HepG2 (cell line): Measurements from ENCODE around the gene VEPH1. TPM values are rescaled to one million over a fixed set of nuclear protein-coding genes. Genes with fewer than 3 reads are reported as not detected.
A peak's percentile ranks its signal among the peaks of the same experiment; 100 is the strongest.

Experiments used
- ATAC-seq: fragments of 200-7000 bp; cut with Tn5 transposase; 3 replicates; pipeline ENCODE4 v1.9.1; 2020; ENCODE audit warnings: mild to moderate bottlenecking, moderate library complexity
- BruUV-seq: library from RNA; stranded (reverse); fragments of 400-500 nt; replicated peaks from 2 replicates; lab custom pipeline; 2021; lab: Mats Ljungman, UMichigan
- CTCF ChIA-PET: fragments of 300-600 bp; formaldehyde crosslinking; extraction: SDS; loops from one replicate; lab custom pipeline; 2021; ENCODE audit warnings: low total read pairs, inconsistent platforms, low intra/inter-chr PET ratio; lab: Yijun Ruan, JAX
- POLR2A ChIA-PET: fragments of 350-600 bp; sonication (Branson Sonifier 250); formaldehyde crosslinking; loops from one replicate; lab custom pipeline; 2020; ENCODE audit warnings: antibody characterized with exemption, inconsistent platforms; lab: Yijun Ruan, JAX
- DNase-seq: peaks from one replicate; pipeline ENCODE4 v3.0.0-alpha.2; 2015; ENCODE audit warnings: low spot score
- FAIRE-seq: peaks from 3 replicates; lab custom pipeline; 2011; peaks lifted over from hg19 to GRCh38; lab: Jason Lieb, UNC
- H2AFZ ChIP-seq: one replicate; pipeline ENCODE4 v1.6.1; 2011; ENCODE audit warnings: low read length, inconsistent platforms
- H3K27ac ChIP-seq: fragments of 300-600 bp; 3 replicates; pipeline ENCODE4 v1.8.0; 2011; ENCODE audit warnings: mixed run types, mild to moderate bottlenecking, mixed read lengths, low read length, inconsistent platforms; ENCODE audit not compliant: insufficient read depth; ENCODE audit errors: extremely low read length
- H3K27me3 ChIP-seq, 2 experiments: fragments of 200-600 bp in 1 of 2; 2 replicates in 1 of 2; 3 replicates in 1 of 2; pipeline versions ENCODE4 v1.6.0 to v1.8.0; 2011; ENCODE audit warnings: low read length in 2 of 2, mild to moderate bottlenecking in 2 of 2, moderate library complexity in 2 of 2, inconsistent platforms in 1 of 2; ENCODE audit not compliant: insufficient read depth in 2 of 2, control insufficient read depth in 1 of 2
- H3K36me3 ChIP-seq, 2 experiments: fragments of 200-600 bp in 1 of 2; replicated peaks in 1 of 2; 2 replicates in 1 of 2; 3 replicates in 1 of 2; pipeline versions ENCODE4 v1.5.1 to v1.8.0; 2011; ENCODE audit warnings: low read length in 2 of 2, inconsistent platforms in 1 of 2; ENCODE audit not compliant: insufficient read depth in 2 of 2, control insufficient read depth in 1 of 2
- H3K4me1 ChIP-seq: 2 replicates; pipeline ENCODE4 v1.5.1; 2012; ENCODE audit warnings: low read length, inconsistent platforms; ENCODE audit not compliant: insufficient read depth
- H3K4me2 ChIP-seq: 2 replicates; pipeline ENCODE4 v1.6.0; 2011; ENCODE audit warnings: low read depth, low read length, inconsistent platforms
- H3K4me3 ChIP-seq, 3 experiments: fragments of 200-600 bp in 1 of 3; sonication (generic), shearing (Covaris generic) in 1 of 3; replicated peaks in 1 of 3; 2 replicates each; pipeline ENCODE4 v1.5.1; 2011 to 2016; ENCODE audit warnings: low read length in 3 of 3, inconsistent platforms in 2 of 3, low read depth in 2 of 3, mild to moderate bottlenecking in 2 of 3, control low read depth in 1 of 3, mixed read lengths in 1 of 3; ENCODE audit not compliant: insufficient read depth in 1 of 3
- H3K79me2 ChIP-seq: one replicate; pipeline ENCODE4 v1.6.1; 2011; ENCODE audit warnings: low read length, inconsistent platforms; ENCODE audit not compliant: insufficient read depth
- H3K9ac ChIP-seq: 2 replicates; pipeline ENCODE4 v1.6.0; 2011; ENCODE audit warnings: mild to moderate bottlenecking, low read depth, low read length, inconsistent platforms; ENCODE audit not compliant: insufficient read depth
- H3K9me3 ChIP-seq: 2 replicates; pipeline ENCODE4 v1.5.1; 2012; ENCODE audit warnings: mild to moderate bottlenecking, low read length
- H4K20me1 ChIP-seq: 2 replicates; pipeline ENCODE4 v1.6.0; 2011; ENCODE audit warnings: inconsistent platforms, mild to moderate bottlenecking, low read length, moderate library complexity; ENCODE audit not compliant: insufficient read depth
- CTCF ChIP-seq: sonication (generic); formaldehyde crosslinking; IDR thresholded peaks from 2 replicates; pipeline ENCODE4 v1.5.0; 2020; ENCODE audit warnings: mild to moderate bottlenecking, missing genetic modification reagents, moderate library complexity
- HIVEP1 ChIP-seq: sonication (generic); formaldehyde crosslinking; IDR thresholded peaks from 2 replicates; pipeline ENCODE4 v1.4.0; 2020; ENCODE audit warnings: mild to moderate bottlenecking, missing genetic modification reagents
- RELA ChIP-seq: sonication (generic); formaldehyde crosslinking; IDR thresholded peaks from 2 replicates; pipeline ENCODE4 v1.4.0; 2020; ENCODE audit warnings: missing genetic modification reagents
- ZNF644 ChIP-seq: IDR thresholded peaks from 2 replicates; pipeline ENCODE4 v1.6.1; 2016; ENCODE audit warnings: low read depth
- WGBS: methylation state at CpG from one replicate; pipeline ENCODE4 v1.1.6; 2017; ENCODE audit warnings: low lambda C conversion rate; 5-methylcytosine and 5-hydroxymethylcytosine counted together
- in situ Hi-C: cut with HindIII; loops from 2 replicates; pipeline ENCODE4 v1.10.0; 2017; ENCODE audit warnings: low pct_unique_long_range_greater_than_20kb; ENCODE audit not compliant: extremely low pct_ligation_motif_present
- intact Hi-C: fragments of 100-400 bp; cut with micrococcal nuclease; formaldehyde crosslinking; loops from one replicate; pipeline ENCODE4 v1.10.0; 2022; ENCODE audit not compliant: unreplicated experiment
- polyA plus RNA-seq, 8 experiments: library from polyadenylated mRNA; depleted of rRNA in 3 of 8; stranded (reverse) in 7 of 8; unstranded in 1 of 8; fragments of >200 nt; fragmentation: Illumina TruSeq in 4 of 8; extraction: Trizol in 4 of 8; gene quantifications; 2 replicates each; pipeline versions ENCODE4 v1.2.1 to v1.2.3, GENCODE V29; 2011 to 2016; ENCODE audit warnings: low read depth in 4 of 8, missing spikeins in 1 of 8, mixed read lengths in 1 of 8; ENCODE audit not compliant: insufficient read depth in 1 of 8
- total RNA-seq, 5 experiments: library from RNA; depleted of rRNA; stranded (reverse); fragments of >200 nt; fragmentation: Illumina TruSeq; extraction: Trizol; gene quantifications; 2 replicates each; pipeline ENCODE4 v1.2.3, GENCODE V29; 2016; ENCODE audit warnings: low read depth in 1 of 5
- TF ChIP-seq, protein P1 (sequence below): sonication (generic); formaldehyde crosslinking; IDR thresholded peaks from 2 replicates; pipeline ENCODE4 v1.4.0; 2020; ENCODE audit warnings: missing genetic modification reagents
- TF ChIP-seq, protein P2 (sequence below): sonication (generic); formaldehyde crosslinking; IDR thresholded peaks from 2 replicates; pipeline ENCODE4 v1.8.0; 2022; ENCODE audit warnings: missing genetic modification reagents, mild to moderate bottlenecking, moderate library complexity, borderline replicate concordance

Gene VEPH1
- total and polyA plus RNA-seq, 2 of the 13 experiments (the other 11 are each of a cell fraction or from before 2014, with no cell fraction given): not detected

GRCh38 chr3:157347577-157348303 is 155.5 kb downstream of the VEPH1 start:
- ChIA-PET CTCF (no interaction called here), POLR2A (no interaction called here)
- TF ChIP-seq, protein P1, sequence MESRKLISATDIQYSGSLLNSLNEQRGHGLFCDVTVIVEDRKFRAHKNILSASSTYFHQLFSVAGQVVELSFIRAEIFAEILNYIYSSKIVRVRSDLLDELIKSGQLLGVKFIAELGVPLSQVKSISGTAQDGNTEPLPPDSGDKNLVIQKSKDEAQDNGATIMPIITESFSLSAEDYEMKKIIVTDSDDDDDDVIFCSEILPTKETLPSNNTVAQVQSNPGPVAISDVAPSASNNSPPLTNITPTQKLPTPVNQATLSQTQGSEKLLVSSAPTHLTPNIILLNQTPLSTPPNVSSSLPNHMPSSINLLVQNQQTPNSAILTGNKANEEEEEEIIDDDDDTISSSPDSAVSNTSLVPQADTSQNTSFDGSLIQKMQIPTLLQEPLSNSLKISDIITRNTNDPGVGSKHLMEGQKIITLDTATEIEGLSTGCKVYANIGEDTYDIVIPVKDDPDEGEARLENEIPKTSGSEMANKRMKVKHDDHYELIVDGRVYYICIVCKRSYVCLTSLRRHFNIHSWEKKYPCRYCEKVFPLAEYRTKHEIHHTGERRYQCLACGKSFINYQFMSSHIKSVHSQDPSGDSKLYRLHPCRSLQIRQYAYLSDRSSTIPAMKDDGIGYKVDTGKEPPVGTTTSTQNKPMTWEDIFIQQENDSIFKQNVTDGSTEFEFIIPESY (CRISPR knock-in tag): peak; percentile 73
- TF ChIP-seq CTCF (CRISPR knock-in tag) (peak; percentile 45), HIVEP1 (CRISPR knock-in tag) (no peak), RELA (no peak), ZNF644 (CRISPR knock-in tag) (no peak)
- TF ChIP-seq, protein P2, sequence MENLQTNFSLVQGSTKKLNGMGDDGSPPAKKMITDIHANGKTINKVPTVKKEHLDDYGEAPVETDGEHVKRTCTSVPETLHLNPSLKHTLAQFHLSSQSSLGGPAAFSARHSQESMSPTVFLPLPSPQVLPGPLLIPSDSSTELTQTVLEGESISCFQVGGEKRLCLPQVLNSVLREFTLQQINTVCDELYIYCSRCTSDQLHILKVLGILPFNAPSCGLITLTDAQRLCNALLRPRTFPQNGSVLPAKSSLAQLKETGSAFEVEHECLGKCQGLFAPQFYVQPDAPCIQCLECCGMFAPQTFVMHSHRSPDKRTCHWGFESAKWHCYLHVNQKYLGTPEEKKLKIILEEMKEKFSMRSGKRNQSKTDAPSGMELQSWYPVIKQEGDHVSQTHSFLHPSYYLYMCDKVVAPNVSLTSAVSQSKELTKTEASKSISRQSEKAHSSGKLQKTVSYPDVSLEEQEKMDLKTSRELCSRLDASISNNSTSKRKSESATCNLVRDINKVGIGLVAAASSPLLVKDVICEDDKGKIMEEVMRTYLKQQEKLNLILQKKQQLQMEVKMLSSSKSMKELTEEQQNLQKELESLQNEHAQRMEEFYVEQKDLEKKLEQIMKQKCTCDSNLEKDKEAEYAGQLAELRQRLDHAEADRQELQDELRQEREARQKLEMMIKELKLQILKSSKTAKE (CRISPR knock-in tag): no peak
- Histone ChIP-seq H3K9me3 (no peaks in the 10 kb centered on the region), H3K79me2 (no peaks in the 10 kb centered on the region), H3K27ac (no peak overlapping the region), H3K36me3 (no peaks in the 10 kb centered on the region), H4K20me1 (no peaks in the 10 kb centered on the region), H3K4me1 (no peaks in the 10 kb centered on the region), H2AFZ (no peak overlapping the region), H3K9ac (no peak overlapping the region), H3K4me2 (no peak overlapping the region), H3K27me3 (no peaks in the 10 kb centered on the region), H3K4me3 (no peak overlapping the region)
- in situ Hi-C loops (no loop called here), intact Hi-C loops (no loop called here)
- no peak for FAIRE-seq
- no TSS peak for BruUV-seq
- WGBS: 56% methylated on average over 11 of the region's 12 CpGs
- DNase-seq: no peak
- peak; percentile 48; the same call in 2 of the 3 replicates for ATAC-seq
